DOHH2 (cell line): ENCODE results near the gene EEIG1.

Source experiments
- EZH2phosphoT487 ChIP-seq: fragments of 200-600 bp; sonication (generic); IDR thresholded peaks from 2 replicates; pipeline ENCODE4 v1.6.1; 2017; ENCODE audit warnings: borderline replicate concordance, mild to moderate bottlenecking, antibody characterized with exemption, low read length, moderate library complexity, mixed read lengths
- TF ChIP-seq, protein P1 (sequence below): fragments of 200-600 bp; sonication (generic); IDR thresholded peaks from one replicate; pipeline ENCODE4 v1.5.1; 2014; ENCODE audit warnings: antibody characterized with exemption, mild to moderate bottlenecking, low read depth, low read length; ENCODE audit not compliant: poor library complexity, severe bottlenecking

DNA sequence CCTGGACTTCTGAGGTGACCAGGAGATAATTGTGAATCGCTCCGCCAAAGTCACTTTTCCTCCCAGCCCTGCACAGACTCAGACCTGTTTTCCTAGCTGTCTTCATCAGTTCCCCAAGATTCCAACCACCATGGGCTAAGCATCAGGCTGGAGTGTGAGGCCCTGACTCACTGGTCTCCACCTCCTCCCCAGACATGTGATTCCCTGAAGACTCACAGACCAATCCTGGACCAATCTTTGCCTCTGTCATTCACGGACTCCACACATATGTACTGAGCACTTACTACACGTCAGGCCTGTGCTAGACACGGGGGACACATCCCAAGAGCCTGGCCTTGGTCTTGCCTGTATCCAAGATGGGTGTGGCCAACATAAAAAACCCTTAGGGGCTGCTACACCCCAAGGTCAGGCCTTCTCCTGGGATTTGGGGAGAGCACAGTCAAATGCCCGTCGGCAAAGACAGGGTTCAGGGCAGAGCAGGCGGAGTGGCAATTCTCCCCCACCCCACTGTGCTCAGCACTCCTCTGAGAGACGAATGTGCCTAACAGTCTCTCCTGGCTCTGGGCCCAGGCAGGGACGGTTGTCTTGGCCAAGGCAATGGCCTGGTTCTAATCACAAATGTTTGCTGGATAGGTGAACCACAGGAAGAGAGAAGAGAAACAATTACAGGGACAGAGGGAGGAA, 11.9 kb downstream of the EEIG1 start:
- TF ChIP-seq, protein P1, sequence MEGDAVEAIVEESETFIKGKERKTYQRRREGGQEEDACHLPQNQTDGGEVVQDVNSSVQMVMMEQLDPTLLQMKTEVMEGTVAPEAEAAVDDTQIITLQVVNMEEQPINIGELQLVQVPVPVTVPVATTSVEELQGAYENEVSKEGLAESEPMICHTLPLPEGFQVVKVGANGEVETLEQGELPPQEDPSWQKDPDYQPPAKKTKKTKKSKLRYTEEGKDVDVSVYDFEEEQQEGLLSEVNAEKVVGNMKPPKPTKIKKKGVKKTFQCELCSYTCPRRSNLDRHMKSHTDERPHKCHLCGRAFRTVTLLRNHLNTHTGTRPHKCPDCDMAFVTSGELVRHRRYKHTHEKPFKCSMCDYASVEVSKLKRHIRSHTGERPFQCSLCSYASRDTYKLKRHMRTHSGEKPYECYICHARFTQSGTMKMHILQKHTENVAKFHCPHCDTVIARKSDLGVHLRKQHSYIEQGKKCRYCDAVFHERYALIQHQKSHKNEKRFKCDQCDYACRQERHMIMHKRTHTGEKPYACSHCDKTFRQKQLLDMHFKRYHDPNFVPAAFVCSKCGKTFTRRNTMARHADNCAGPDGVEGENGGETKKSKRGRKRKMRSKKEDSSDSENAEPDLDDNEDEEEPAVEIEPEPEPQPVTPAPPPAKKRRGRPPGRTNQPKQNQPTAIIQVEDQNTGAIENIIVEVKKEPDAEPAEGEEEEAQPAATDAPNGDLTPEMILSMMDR, result no peak
- no peak for TF ChIP-seq EZH2phosphoT487
